Measurements from ENCODE around the gene ADAMTSL5.

DNA sequence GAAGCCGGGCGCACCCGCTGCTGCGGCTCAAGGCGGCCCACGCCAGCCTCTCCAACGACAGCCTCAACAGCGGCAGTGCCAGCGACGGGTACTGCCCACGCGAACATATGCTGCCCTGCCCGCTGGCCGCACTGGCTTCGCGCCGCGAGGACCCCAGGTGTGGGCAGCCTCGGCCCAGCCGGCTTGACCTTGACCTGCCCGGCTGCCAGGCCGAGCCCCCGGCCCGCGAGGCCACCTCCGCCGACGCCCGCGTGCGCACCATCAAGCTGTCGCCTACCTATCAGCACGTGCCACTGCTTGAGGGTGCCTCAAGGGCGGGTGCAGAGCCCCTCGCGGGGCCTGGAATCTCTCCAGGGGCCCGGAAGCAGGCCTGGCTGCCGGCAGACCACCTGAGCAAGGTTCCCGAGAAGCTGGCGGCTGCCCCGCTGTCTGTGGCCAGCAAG lies 46.8 kb downstream of the ADAMTSL5 start:
- TF ChIP-seq CTCF (conservative IDR thresholded peaks at IDR 0.05; ENCODE audit: low read depth, low read length) (no peak), EZH2 (IDR thresholded peaks at IDR 0.05; ENCODE audit: borderline replicate concordance, low read depth, low read length, poor library complexity, severe bottlenecking) (no peak)

Measured in A673 (cell line).